CD4-positive, alpha-beta T cell treated with Interleukin-15 for 4 hours (primary cell): ENCODE measurements around the gene ZNF593OS.

ENCODE experiments used
- DNase-seq: peaks from one replicate; pipeline ENCODE4 v3.0.0-alpha.2; 2020; ENCODE audit warnings: low spot score

ZNF593OS gene

GRCh38 chr1:26125946-26126320 lies 45.7 kb downstream of the ZNF593OS start:
- no peak for DNase-seq

GRCh38 chr1:26125382-26125781 lies 46.2 kb downstream of the ZNF593OS start:
- no peak for DNase-seq

- DNase-seq = no peak
Measured at GRCh38 chr1:26124418-26125331, 47.0 kb downstream of the ZNF593OS start.

- DNase-seq = peak; percentile 42
Measured at GRCh38 chr1:26122988-26123973, 48.4 kb downstream of the ZNF593OS start.

- no peak for DNase-seq
Measured at GRCh38 chr1:26121854-26122773, 49.5 kb downstream of the ZNF593OS start.

- no peak for DNase-seq
Measured at GRCh38 chr1:26119892-26120608, 51.6 kb downstream of the ZNF593OS start.
